PFSK-1 (cell line): ENCODE results near the gene NLRP5.

Experiments used
- POLR2AphosphoS5 ChIP-seq: IDR thresholded peaks from 2 replicates; pipeline ENCODE4 v1.6.1; 2012; ENCODE audit warnings: low read depth, mild to moderate bottlenecking, control low read depth, low read length, moderate library complexity
- TAF1 ChIP-seq: IDR thresholded peaks from 2 replicates; pipeline ENCODE4 v1.6.1; 2012; ENCODE audit warnings: low read length, control low read depth, borderline replicate concordance; ENCODE audit not compliant: insufficient read depth

- TF ChIP-seq TAF1 = no peak
- no peak for TF ChIP-seq POLR2AphosphoS5
Measured at GRCh38 chr19:56076498-56076897, 89.9 kb downstream of the NLRP5 start.
